Osteocyte (in vitro differentiated cells): ENCODE results near the gene ITGA11. TPM values are rescaled to one million over a fixed set of nuclear protein-coding genes. Genes with fewer than 3 reads are reported as not detected.

Experiments used
- DNase-seq: peaks from one replicate; pipeline ENCODE4 v3.0.0; 2021; ENCODE audit warnings: mixed read lengths; ENCODE audit not compliant: unreplicated experiment; ENCODE audit errors: extremely low spot score
- H3K27ac Mint-ChIP-seq: one replicate; pipeline ENCODE4 v1.8.0; 2021; ENCODE audit warnings: mild to moderate bottlenecking, mixed read lengths; ENCODE audit not compliant: unreplicated experiment
- H3K27me3 Mint-ChIP-seq: one replicate; pipeline ENCODE4 v1.8.0; 2021; ENCODE audit warnings: mixed read lengths; ENCODE audit not compliant: unreplicated experiment
- H3K36me3 Mint-ChIP-seq: one replicate; pipeline ENCODE4 v1.8.0; 2021; ENCODE audit warnings: mixed read lengths; ENCODE audit not compliant: unreplicated experiment
- H3K4me1 Mint-ChIP-seq: one replicate; pipeline ENCODE4 v1.8.0; 2021; ENCODE audit warnings: mixed read lengths; ENCODE audit not compliant: unreplicated experiment
- H3K4me3 Mint-ChIP-seq: one replicate; pipeline ENCODE4 v1.8.0; 2021; ENCODE audit warnings: mild to moderate bottlenecking, moderate library complexity, mixed read lengths; ENCODE audit not compliant: unreplicated experiment
- H3K9me3 Mint-ChIP-seq: one replicate; pipeline ENCODE4 v1.8.0; 2021; ENCODE audit warnings: mixed read lengths; ENCODE audit not compliant: unreplicated experiment
- CTCF ChIP-seq: fragments of 200-600 bp; sonication (generic); IDR thresholded peaks from 2 replicates; pipeline ENCODE4 v1.5.0; 2021; ENCODE audit warnings: antibody characterized with exemption, mild to moderate bottlenecking, moderate library complexity
- total RNA-seq: library from RNA; stranded (reverse); gene quantifications from 2 replicates; pipeline ENCODE4 v1.2.1, GENCODE V29; 2021

The ITGA11 gene
- total RNA-seq, 1 donor from 2014 or later, result 1,149 TPM

DNA sequence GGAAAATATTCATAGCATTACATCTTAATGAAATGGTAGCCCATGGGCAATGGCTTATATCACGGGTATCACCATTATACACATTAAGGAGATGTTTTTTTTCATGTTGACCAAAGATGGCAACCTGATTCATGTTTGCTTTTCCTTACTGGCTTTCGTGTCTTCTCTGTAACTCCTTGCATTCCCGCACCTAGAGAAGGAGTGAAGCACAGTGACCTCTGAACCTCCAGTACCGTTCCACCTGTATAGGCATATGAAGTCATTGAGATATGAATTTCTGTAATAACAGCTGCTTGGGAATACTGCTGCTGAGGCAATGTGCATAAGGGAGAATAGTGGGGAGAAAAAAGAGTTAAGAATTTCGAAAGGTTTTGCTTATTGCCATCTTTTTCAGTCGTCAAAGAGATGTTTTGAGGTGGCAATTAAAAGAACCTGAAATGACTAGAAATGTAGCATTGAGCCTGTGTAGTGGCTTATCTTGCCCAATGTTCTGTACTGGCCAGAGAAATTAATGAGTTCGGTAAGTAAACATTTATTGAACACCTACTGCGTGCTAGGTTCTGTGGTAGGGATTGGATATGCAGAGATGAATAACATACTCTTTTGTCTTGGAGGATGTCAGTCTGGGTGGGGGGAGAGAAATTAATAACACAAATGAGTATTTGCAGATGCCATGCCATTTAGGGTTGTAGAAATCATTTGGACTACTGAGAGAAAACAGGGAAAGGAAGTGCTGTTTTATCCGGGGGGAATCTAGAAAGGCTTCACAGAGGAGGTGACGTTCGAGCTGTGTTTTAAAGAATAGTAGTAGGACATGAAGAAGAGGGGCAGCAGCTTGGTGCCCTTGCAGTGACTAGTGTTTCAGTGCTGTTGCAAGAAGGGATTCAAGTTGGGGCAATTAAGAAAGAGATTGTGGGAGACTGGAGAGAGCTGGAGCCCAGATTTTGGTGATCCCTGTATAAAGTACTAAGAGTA, 151.9 kb downstream of the ITGA11 start:
- Mint-ChIP-seq H3K27me3 (no peaks in the 10 kb centered on the region), H3K36me3 (peaks cover 18% of the 10 kb centered on the region), H3K27ac (peak overlapping the region; percentile 97), H3K4me1 (peaks cover 68% of the 10 kb centered on the region), H3K9me3 (peaks cover 5% of the 10 kb centered on the region), H3K4me3 (peak overlapping the region; percentile 95)
- no peak for DNase-seq
- TF ChIP-seq CTCF, result no peak

- TF ChIP-seq CTCF, result no peak
- peaks cover 10% of the 10 kb centered on the region for H3K36me3 Mint-ChIP-seq
- peak overlapping the region; percentile 95 for H3K4me3 Mint-ChIP-seq
- H3K27me3 Mint-ChIP-seq, result no peaks in the 10 kb centered on the region
- no peaks in the 10 kb centered on the region for H3K9me3 Mint-ChIP-seq
- peak overlapping the region; percentile 97 for H3K27ac Mint-ChIP-seq
- peaks cover 63% of the 10 kb centered on the region for H3K4me1 Mint-ChIP-seq
- DNase-seq, result no peak
Measured at GRCh38 chr15:68278595-68279405, 153.2 kb downstream of the ITGA11 start.

- no peak for DNase-seq
- H3K4me3 Mint-ChIP-seq, result peak overlapping the region; percentile 95
- H3K27ac Mint-ChIP-seq, result peak overlapping the region; percentile 97
- no peaks in the 10 kb centered on the region for H3K9me3 Mint-ChIP-seq
- peaks cover 10% of the 10 kb centered on the region for H3K36me3 Mint-ChIP-seq
- H3K27me3 Mint-ChIP-seq, result no peaks in the 10 kb centered on the region
- peak; percentile 0 for TF ChIP-seq CTCF
- H3K4me1 Mint-ChIP-seq, result peaks cover 59% of the 10 kb centered on the region
Measured at GRCh38 chr15:68278345-68278594, 153.7 kb downstream of the ITGA11 start.

- Mint-ChIP-seq H3K27me3 (no peaks in the 10 kb centered on the region), H3K4me1 (peaks cover 57% of the 10 kb centered on the region), H3K4me3 (peak within 1 kb of the TSS; percentile 95), H3K9me3 (no peaks in the 10 kb centered on the region), H3K27ac (peak within 1 kb of the TSS; percentile 97), H3K36me3 (peaks cover 10% of the 10 kb centered on the region)
- peak; percentile 47 for TF ChIP-seq CTCF
- peak; percentile 95 for DNase-seq
Measured at GRCh38 chr15:68277603-68278344, 154.2 kb downstream of the ITGA11 start, which contains the start of gene FEM1B. Gene FEM1B, plus strand, starts transcription at chr15:68277745. Its CDS starts 673 bp downstream, at chr15:68278418.
